HEK293 (cell line): ENCODE data around the gene HAAO.

Experiments
- CTCF ChIA-PET: fragments of 350-600 bp; formaldehyde crosslinking; extraction: SDS; loops from one replicate; lab custom pipeline; 2021; ENCODE audit warnings: antibody characterized with exemption; lab: Yijun Ruan, JAX
- POLR2A ChIA-PET: fragments of 300-600 bp; formaldehyde crosslinking; extraction: SDS; loops from one replicate; lab custom pipeline; 2020; ENCODE audit warnings: antibody characterized with exemption, inconsistent platforms; lab: Yijun Ruan, JAX
- H3K27ac ChIP-seq: fragments of 200-500 bp; sonication (Bioruptor generic); 2 replicates; pipeline ENCODE4 v1.5.1; 2014; ENCODE audit warnings: low read depth, low read length, control low read depth, inconsistent platforms; ENCODE audit errors: extremely low read depth
- H3K36me3 ChIP-seq, 2 experiments: fragments of 200-500 bp in 1 of 2; sonication (Bioruptor generic) in 1 of 2; 1 replicate in 1 of 2; 2 replicates in 1 of 2; pipeline ENCODE4 v1.5.1; 2014 to 2017; ENCODE audit warnings: inconsistent platforms in 2 of 2, low read length in 2 of 2; ENCODE audit not compliant: control insufficient read depth in 2 of 2, insufficient read depth in 1 of 2
- H3K4me1 ChIP-seq: fragments of 200-500 bp; sonication (Bioruptor generic); 2 replicates; pipeline ENCODE4 v1.5.1; 2014; ENCODE audit warnings: mild to moderate bottlenecking, low read length, inconsistent platforms; ENCODE audit not compliant: control insufficient read depth, insufficient read depth
- H3K4me3 ChIP-seq: 2 replicates; pipeline ENCODE4 v1.5.1; 2011; ENCODE audit warnings: low read depth, mild to moderate bottlenecking, control low read depth, low read length, moderate library complexity
- H3K9me3 ChIP-seq: fragments of 200-500 bp; sonication (Bioruptor generic); 2 replicates; pipeline ENCODE4 v1.5.1; 2014; ENCODE audit warnings: low read depth, low read length, inconsistent platforms; ENCODE audit not compliant: control insufficient read depth, insufficient read depth
- OVOL3 ChIP-seq: fragments of 450-650 bp; formaldehyde crosslinking; IDR thresholded peaks from 2 replicates; pipeline ENCODE4 v1.5.1; 2016; ENCODE audit warnings: missing biosample characterization, missing genetic modification characterization
- TCF7L2 ChIP-seq: IDR thresholded peaks from 2 replicates; pipeline ENCODE4 v1.6.1; 2011; ENCODE audit warnings: low read depth, mild to moderate bottlenecking, inconsistent platforms, low read length, moderate library complexity, borderline replicate concordance
- ZEB2 ChIP-seq: fragments of 450-650 bp; formaldehyde crosslinking; IDR thresholded peaks from 2 replicates; pipeline ENCODE4 v1.5.1; 2016; ENCODE audit warnings: missing biosample characterization, missing genetic modification characterization
- ZNF140 ChIP-seq: fragments of 450-650 bp; formaldehyde crosslinking; IDR thresholded peaks from 2 replicates; pipeline ENCODE4 v1.5.1; 2016; ENCODE audit warnings: missing biosample characterization, missing genetic modification characterization
- ZNF169 ChIP-seq: fragments of 450-650 bp; formaldehyde crosslinking; IDR thresholded peaks from 2 replicates; pipeline ENCODE4 v1.5.1; 2016; ENCODE audit warnings: missing biosample characterization, missing genetic modification characterization
- ZNF211 ChIP-seq: fragments of 450-650 bp; formaldehyde crosslinking; IDR thresholded peaks from 2 replicates; pipeline ENCODE4 v1.5.1; 2016; ENCODE audit warnings: low read depth, missing biosample characterization, missing genetic modification characterization
- ZNF221 ChIP-seq: fragments of 450-650 bp; formaldehyde crosslinking; IDR thresholded peaks from 2 replicates; pipeline ENCODE4 v1.5.1; 2017; ENCODE audit warnings: missing biosample characterization, missing genetic modification characterization, borderline replicate concordance
- ZNF292 ChIP-seq: fragments of 450-650 bp; formaldehyde crosslinking; IDR thresholded peaks from 2 replicates; pipeline ENCODE4 v1.5.1; 2016; ENCODE audit warnings: low read depth, missing biosample characterization, missing genetic modification characterization, borderline replicate concordance
- ZNF302 ChIP-seq: fragments of 450-650 bp; formaldehyde crosslinking; IDR thresholded peaks from 2 replicates; pipeline ENCODE4 v1.5.1; 2016; ENCODE audit warnings: missing biosample characterization, missing genetic modification characterization, low read depth
- ZNF366 ChIP-seq: fragments of 450-650 bp; formaldehyde crosslinking; conservative IDR thresholded peaks from 2 replicates; pipeline ENCODE4 v1.5.1; 2016; ENCODE audit warnings: missing biosample characterization, missing genetic modification characterization
- ZNF391 ChIP-seq: fragments of 450-650 bp; formaldehyde crosslinking; IDR thresholded peaks from 2 replicates; pipeline ENCODE4 v1.5.1; 2016; ENCODE audit warnings: low read depth, missing biosample characterization, missing genetic modification characterization, borderline replicate concordance
- ZNF501 ChIP-seq: fragments of 450-650 bp; formaldehyde crosslinking; IDR thresholded peaks from 2 replicates; pipeline ENCODE4 v1.5.1; 2016; ENCODE audit warnings: missing biosample characterization, missing genetic modification characterization
- ZNF600 ChIP-seq: fragments of 450-650 bp; formaldehyde crosslinking; IDR thresholded peaks from 2 replicates; pipeline ENCODE4 v1.5.1; 2016; ENCODE audit warnings: missing biosample characterization, missing genetic modification characterization
- ZNF76 ChIP-seq: fragments of 450-650 bp; formaldehyde crosslinking; IDR thresholded peaks from 2 replicates; pipeline ENCODE4; 2016; ENCODE audit warnings: low read depth, missing biosample characterization, missing genetic modification characterization, borderline replicate concordance
- ZNF785 ChIP-seq: fragments of 450-650 bp; formaldehyde crosslinking; IDR thresholded peaks from 2 replicates; pipeline ENCODE4 v1.5.1; 2016; ENCODE audit warnings: missing biosample characterization, missing genetic modification characterization
- ZXDB ChIP-seq: fragments of 450-650 bp; formaldehyde crosslinking; IDR thresholded peaks from 2 replicates; pipeline ENCODE4 v1.5.1; 2016; ENCODE audit warnings: missing biosample characterization, missing genetic modification characterization
- TF ChIP-seq, protein P1 (sequence below): fragments of 450-650 bp; formaldehyde crosslinking; IDR thresholded peaks from 2 replicates; pipeline ENCODE4 v1.5.1; 2017; ENCODE audit warnings: missing biosample characterization, missing genetic modification characterization
- TF ChIP-seq, protein P2 (sequence below): fragments of 450-650 bp; formaldehyde crosslinking; IDR thresholded peaks from 2 replicates; pipeline ENCODE4 v1.5.1; 2017; ENCODE audit warnings: missing biosample characterization, missing genetic modification characterization

Gene HAAO

DNA sequence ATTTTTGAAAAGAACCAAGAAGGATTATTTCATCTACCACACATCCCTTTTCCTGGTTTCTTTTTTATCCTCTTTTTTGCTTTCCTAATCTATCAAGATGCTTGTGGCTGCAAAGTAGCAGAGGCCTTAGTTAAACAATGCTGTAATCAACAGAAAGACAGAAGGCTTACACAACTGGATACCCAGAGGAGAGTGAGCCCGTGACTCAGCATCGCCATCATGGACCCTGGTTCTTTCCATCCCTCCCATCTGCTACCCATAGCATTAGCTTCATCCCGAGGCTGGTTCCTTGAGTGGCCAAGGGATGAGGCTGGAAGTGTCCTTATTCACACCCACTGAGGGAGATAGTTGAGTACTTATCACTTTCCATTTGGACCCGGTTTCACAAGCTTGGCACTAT, 7.5 kb upstream of the HAAO start (continued):
- TF ChIP-seq, protein P1, sequence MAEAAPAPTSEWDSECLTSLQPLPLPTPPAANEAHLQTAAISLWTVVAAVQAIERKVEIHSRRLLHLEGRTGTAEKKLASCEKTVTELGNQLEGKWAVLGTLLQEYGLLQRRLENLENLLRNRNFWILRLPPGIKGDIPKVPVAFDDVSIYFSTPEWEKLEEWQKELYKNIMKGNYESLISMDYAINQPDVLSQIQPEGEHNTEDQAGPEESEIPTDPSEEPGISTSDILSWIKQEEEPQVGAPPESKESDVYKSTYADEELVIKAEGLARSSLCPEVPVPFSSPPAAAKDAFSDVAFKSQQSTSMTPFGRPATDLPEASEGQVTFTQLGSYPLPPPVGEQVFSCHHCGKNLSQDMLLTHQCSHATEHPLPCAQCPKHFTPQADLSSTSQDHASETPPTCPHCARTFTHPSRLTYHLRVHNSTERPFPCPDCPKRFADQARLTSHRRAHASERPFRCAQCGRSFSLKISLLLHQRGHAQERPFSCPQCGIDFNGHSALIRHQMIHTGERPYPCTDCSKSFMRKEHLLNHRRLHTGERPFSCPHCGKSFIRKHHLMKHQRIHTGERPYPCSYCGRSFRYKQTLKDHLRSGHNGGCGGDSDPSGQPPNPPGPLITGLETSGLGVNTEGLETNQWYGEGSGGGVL (tag by site-specific recombination): no peak
- TF ChIP-seq ZXDB (tag by site-specific recombination) (no peak), ZEB2 (tag by site-specific recombination) (no peak), ZNF501 (tag by site-specific recombination) (no peak), ZNF391 (no peak), ZNF292 (tag by site-specific recombination) (no peak), ZNF76 (tag by site-specific recombination) (no peak), ZNF302 (tag by site-specific recombination) (no peak), TCF7L2 (no peak)

DNA sequence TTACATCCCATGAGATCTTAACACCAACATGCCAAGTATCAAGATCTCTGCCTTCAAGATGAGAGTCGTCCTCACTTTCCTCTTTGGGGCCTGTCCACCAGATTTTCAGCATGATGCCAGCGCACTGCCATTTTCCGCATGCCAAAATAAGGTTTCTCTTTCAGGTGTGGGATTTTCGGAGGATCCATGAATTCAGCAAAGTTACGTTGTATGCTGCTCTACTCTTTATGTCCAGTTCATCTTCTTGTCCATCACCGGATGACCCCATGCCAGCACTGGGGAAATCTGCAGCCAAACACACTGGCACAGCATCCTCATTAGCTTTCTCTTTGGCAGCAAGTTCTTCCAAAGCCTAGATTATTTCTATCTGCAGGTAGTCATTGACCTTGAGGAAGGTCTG, 4.9 kb upstream of the HAAO start:
- CTCF ChIA-PET: interaction anchor here (0.6 kb wide), 1 partner anchor 32 kb away, joined by 3 read pairs; no protein-coding TSS in a partner anchor

DNA sequence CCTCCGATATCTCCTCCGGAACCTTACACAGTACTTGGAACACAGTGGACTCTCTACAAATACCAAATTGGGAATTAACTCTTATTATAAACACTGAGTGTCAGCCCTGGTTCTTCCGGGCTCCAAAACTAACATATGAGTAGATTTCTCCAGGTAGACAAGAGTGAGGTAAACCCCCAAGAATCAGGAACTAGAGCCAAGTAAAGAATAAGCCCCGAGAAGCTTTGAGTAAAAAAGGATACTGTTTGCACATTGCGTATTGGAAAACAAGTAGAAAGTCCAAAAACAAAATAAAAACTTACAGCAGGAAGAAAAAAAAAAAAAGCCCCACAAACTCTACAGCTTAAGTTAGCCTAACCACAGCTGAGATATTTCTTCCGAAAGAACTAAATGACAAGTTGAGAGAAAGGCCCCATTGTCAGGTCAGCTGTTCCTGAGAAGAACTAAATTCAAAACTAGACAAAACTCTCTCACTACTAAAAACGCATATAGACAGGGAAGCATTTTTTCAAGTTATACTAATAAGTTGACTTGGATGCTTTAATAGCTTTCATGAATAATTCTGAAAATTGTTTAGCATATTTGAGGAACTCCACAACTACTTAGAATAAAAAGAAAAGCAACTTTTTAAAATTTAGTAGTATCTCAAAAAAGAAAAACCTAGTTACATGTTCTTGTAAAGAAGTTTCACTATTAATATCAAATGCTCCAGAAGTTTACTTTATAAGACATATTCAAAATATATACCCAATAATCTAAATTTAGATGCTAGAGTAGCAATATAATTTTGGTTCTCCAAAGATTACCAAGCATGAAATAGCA, 4.3 kb upstream of the HAAO start:
- 0 out of 2 replicates have a peak overlapping the region, but pooled peaks have one; percentile 3 for H3K27ac ChIP-seq
- POLR2A ChIA-PET: interaction anchor here (0.6 to 1.0 kb wide), 2 partner anchors 14 to 419 kb away, joined by 3 to 5 read pairs; no protein-coding TSS in a partner anchor
- TF ChIP-seq ZNF785 (no peak), ZNF600 (tag by site-specific recombination) (no peak), ZNF221 (tag by site-specific recombination) (no peak), ZNF140 (tag by site-specific recombination) (no peak), ZNF211 (tag by site-specific recombination) (no peak), OVOL3 (tag by site-specific recombination) (no peak)
- no peak overlapping the region for H3K4me3 ChIP-seq
- no peaks in the 10 kb centered on the region for H3K9me3 ChIP-seq
- no peaks in the 10 kb centered on the region for H3K4me1 ChIP-seq
- CTCF ChIA-PET: interaction anchor here (0.6 kb wide), 1 partner anchor 32 kb away, joined by 3 read pairs; no protein-coding TSS in a partner anchor
- no peaks in the 10 kb centered on the region for H3K36me3 ChIP-seq

More for the DNA sequence above, 4.9 kb upstream of the HAAO start:
- no peak overlapping the region for H3K4me3 ChIP-seq
- TF ChIP-seq ZNF169 (tag by site-specific recombination) (no peak), ZNF366 (no peak)
- TF ChIP-seq, protein P2, sequence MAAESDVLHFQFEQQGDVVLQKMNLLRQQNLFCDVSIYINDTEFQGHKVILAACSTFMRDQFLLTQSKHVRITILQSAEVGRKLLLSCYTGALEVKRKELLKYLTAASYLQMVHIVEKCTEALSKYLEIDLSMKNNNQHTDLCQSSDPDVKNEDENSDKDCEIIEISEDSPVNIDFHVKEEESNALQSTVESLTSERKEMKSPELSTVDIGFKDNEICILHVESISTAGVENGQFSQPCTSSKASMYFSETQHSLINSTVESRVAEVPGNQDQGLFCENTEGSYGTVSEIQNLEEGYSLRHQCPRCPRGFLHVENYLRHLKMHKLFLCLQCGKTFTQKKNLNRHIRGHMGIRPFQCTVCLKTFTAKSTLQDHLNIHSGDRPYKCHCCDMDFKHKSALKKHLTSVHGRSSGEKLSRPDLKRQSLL (tag by site-specific recombination): no peak
- H3K36me3 ChIP-seq: no peaks in the 10 kb centered on the region
- no peaks in the 10 kb centered on the region for H3K9me3 ChIP-seq
- H3K4me1 ChIP-seq: no peaks in the 10 kb centered on the region
- POLR2A ChIA-PET: no interaction called here
- H3K27ac ChIP-seq: no peak overlapping the region
